Measurements from ENCODE around the gene CFAP74. TPM values are rescaled to one million over a fixed set of nuclear protein-coding genes. Genes with fewer than 3 reads are reported as not detected.

The CFAP74 gene
- total and polyA plus RNA-seq, 9 of the 15 experiments (the other 6 are each of a cell fraction or from before 2014, with no cell fraction given), result 0.03 to 0.15 (median 0.05) TPM; not detected in 6

DNA sequence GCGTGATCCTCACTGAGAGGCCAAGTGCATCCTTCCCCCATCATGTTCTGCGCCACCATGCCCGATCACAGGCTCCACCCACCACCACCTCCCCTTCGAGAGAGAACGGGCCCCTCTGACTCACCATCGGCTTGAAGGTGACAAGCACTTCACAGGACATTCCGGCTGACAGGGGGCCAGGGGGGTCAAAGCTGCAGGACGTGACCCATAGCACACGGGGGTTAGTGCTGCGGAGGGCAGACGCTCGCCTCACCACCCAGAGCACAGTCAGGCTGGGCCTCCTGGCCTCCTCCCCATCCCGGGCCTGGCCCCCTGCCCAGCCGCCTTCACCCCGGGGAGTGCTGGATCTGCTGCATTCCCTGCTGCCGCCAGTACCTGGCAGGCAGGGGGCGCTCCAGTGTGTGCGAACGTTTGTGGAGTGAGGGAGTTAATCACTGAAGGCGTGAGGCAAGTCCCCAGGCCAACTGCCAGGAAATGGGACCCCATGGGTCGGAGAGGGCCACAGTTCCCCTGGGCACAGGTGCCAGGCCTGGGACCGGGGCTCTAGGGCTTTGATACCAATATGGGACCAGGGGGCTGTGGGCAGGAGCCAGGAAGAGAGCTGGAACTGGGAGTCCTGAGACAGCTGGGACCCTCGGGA is 43.6 kb downstream of the CFAP74 start (continued):
- TF ChIP-seq ZBTB26 (CRISPR knock-in tag; IDR thresholded peaks at IDR 0.05) (no peak), MIER1 (IDR thresholded peaks at IDR 0.05; ENCODE audit: low read depth) (no peak), FOXJ3 (CRISPR knock-in tag; IDR thresholded peaks at IDR 0.05) (no peak), ELF1 (tag; IDR thresholded peaks at IDR 0.05) (no peak), ZNF77 (CRISPR knock-in tag; IDR thresholded peaks at IDR 0.05) (no peak), TFE3 (CRISPR knock-in tag; IDR thresholded peaks at IDR 0.05) (no peak), CREBBP (IDR thresholded peaks at IDR 0.05; ENCODE audit: low read depth, low read length) (no peak), RUNX1 (IDR thresholded peaks at IDR 0.05; ENCODE audit: low read depth) (no peak), CBX8 (IDR thresholded peaks at IDR 0.05; ENCODE audit: borderline replicate concordance, extremely low read depth, low read depth, low read length, poor library complexity, severe bottlenecking) (no peak), TCF7 (IDR thresholded peaks at IDR 0.05; ENCODE audit: borderline replicate concordance) (0 out of 2 replicates have a peak, but pooled peaks have one; percentile 39), ZNF197 (CRISPR knock-in tag; IDR thresholded peaks at IDR 0.05; ENCODE audit: low read depth) (no peak), SREBF1 (IDR thresholded peaks at IDR 0.05; ENCODE audit: borderline replicate concordance, low read depth, low read length) (no peak), BACH1 (tag; IDR thresholded peaks at IDR 0.05) (no peak), MEIS2 (IDR thresholded peaks at IDR 0.05; ENCODE audit: partially characterized antibody) (peak; percentile 39), ZNF280A (IDR thresholded peaks at IDR 0.05; ENCODE audit: low read depth, partially characterized antibody) (no peak)
- TF ChIP-seq, protein P1, sequence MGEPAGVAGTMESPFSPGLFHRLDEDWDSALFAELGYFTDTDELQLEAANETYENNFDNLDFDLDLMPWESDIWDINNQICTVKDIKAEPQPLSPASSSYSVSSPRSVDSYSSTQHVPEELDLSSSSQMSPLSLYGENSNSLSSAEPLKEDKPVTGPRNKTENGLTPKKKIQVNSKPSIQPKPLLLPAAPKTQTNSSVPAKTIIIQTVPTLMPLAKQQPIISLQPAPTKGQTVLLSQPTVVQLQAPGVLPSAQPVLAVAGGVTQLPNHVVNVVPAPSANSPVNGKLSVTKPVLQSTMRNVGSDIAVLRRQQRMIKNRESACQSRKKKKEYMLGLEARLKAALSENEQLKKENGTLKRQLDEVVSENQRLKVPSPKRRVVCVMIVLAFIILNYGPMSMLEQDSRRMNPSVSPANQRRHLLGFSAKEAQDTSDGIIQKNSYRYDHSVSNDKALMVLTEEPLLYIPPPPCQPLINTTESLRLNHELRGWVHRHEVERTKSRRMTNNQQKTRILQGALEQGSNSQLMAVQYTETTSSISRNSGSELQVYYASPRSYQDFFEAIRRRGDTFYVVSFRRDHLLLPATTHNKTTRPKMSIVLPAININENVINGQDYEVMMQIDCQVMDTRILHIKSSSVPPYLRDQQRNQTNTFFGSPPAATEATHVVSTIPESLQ (CRISPR knock-in tag; IDR thresholded peaks at IDR 0.05), result no peak
- TF ChIP-seq, protein P2, sequence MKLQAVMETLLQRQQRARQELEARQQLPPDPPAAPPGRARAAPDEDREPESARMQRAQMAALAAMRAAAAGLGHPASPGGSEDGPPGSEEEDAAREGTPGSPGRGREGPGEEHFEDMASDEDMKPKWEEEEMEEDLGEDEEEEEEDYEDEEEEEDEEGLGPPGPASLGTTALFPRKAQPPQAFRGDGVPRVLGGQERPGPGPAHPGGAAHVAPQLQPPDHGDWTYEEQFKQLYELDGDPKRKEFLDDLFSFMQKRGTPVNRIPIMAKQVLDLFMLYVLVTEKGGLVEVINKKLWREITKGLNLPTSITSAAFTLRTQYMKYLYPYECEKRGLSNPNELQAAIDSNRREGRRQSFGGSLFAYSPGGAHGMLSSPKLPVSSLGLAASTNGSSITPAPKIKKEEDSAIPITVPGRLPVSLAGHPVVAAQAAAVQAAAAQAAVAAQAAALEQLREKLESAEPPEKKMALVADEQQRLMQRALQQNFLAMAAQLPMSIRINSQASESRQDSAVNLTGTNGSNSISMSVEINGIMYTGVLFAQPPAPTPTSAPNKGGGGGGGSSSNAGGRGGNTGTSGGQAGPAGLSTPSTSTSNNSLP (IDR thresholded peaks at IDR 0.05; ENCODE audit: borderline replicate concordance, low read depth, low read length), result no peak
- TF ChIP-seq, protein P3, sequence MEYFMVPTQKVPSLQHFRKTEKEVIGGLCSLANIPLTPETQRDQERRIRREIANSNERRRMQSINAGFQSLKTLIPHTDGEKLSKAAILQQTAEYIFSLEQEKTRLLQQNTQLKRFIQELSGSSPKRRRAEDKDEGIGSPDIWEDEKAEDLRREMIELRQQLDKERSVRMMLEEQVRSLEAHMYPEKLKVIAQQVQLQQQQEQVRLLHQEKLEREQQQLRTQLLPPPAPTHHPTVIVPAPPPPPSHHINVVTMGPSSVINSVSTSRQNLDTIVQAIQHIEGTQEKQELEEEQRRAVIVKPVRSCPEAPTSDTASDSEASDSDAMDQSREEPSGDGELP (CRISPR knock-in tag; IDR thresholded peaks at IDR 0.05; ENCODE audit: borderline replicate concordance), result peak; percentile 73; the same call in 1 of the 2 replicates
